Colon (tissue), 2 donors: ENCODE data around the gene CTF1.
"Not testable (repeated sequence)": the region's sequence is repeated elsewhere in the genome, so short reads cannot be mapped to it uniquely, and the experiment has no call there.

Experiments
- FAIRE-seq: peaks from 2 replicates; lab custom pipeline; 2012; peaks lifted over from hg19 to GRCh38; lab: Jason Lieb, UNC
- donor health status: control.
- donor health status: control.

Gene CTF1

GRCh38 chr16:30896261-30896888 is at the start of gene CTF1:
TSS of gene CTF1 (plus strand) at chr16:30896614. CDS start at chr16:30896644, 30 bp downstream.
- FAIRE-seq, result no peak

- no peak for FAIRE-seq
Measured at GRCh38 chr16:30846649-30847402, 49.6 kb upstream of the CTF1 start.

- FAIRE-seq, result no peak
Measured at GRCh38 chr16:30850246-30850645, 46.2 kb upstream of the CTF1 start.

GRCh38 chr16:30853758-30854157 is 42.7 kb upstream of the CTF1 start:
- no peak for FAIRE-seq

- no peak for FAIRE-seq
Measured at GRCh38 chr16:30858111-30858495, 38.3 kb upstream of the CTF1 start.

GRCh38 chr16:30858829-30859423 is 37.5 kb upstream of the CTF1 start:
- FAIRE-seq, result no peak

- not testable (repeated sequence) for FAIRE-seq
Measured at GRCh38 chr16:30860729-30861128, 35.7 kb upstream of the CTF1 start.

- FAIRE-seq, result not testable (repeated sequence)
Measured at GRCh38 chr16:30863178-30863577, 33.2 kb upstream of the CTF1 start.

GRCh38 chr16:30866031-30866430 is 30.4 kb upstream of the CTF1 start:
- no peak for FAIRE-seq

- no peak for FAIRE-seq
Measured at GRCh38 chr16:30867747-30868146, 28.7 kb upstream of the CTF1 start.

- FAIRE-seq, result no peak
Measured at GRCh38 chr16:30870904-30871303, 25.5 kb upstream of the CTF1 start.

- no peak for FAIRE-seq
Measured at GRCh38 chr16:30874244-30874820, 22.1 kb upstream of the CTF1 start.

GRCh38 chr16:30874821-30875717 is 21.3 kb upstream of the CTF1 start:
- FAIRE-seq, result no peak

- FAIRE-seq, result no peak
Measured at GRCh38 chr16:30875871-30876801, 20.3 kb upstream of the CTF1 start.

GRCh38 chr16:30876867-30877266 is 19.5 kb upstream of the CTF1 start:
- FAIRE-seq, result no peak

GRCh38 chr16:30882429-30883310 is 13.7 kb upstream of the CTF1 start:
- FAIRE-seq, result no peak

GRCh38 chr16:30884760-30885159 is 11.7 kb upstream of the CTF1 start:
- FAIRE-seq, result no peak

GRCh38 chr16:30885196-30885595 is 11.2 kb upstream of the CTF1 start:
- no peak for FAIRE-seq

- FAIRE-seq, result no peak
Measured at GRCh38 chr16:30886145-30886544, 10.3 kb upstream of the CTF1 start.

- no peak for FAIRE-seq
Measured at GRCh38 chr16:30887927-30888326, 8.5 kb upstream of the CTF1 start.
